HUES48 (cell line): Measurements from ENCODE around the gene HYOU1.

Experiments used
- H3K27ac ChIP-seq: one replicate; pipeline ENCODE4 v1.7.0; 2013; ENCODE audit warnings: low read depth, low read length, inconsistent platforms
- H3K27me3 ChIP-seq: 2 replicates; pipeline ENCODE4 v1.6.1; 2013; ENCODE audit warnings: mild to moderate bottlenecking, low read length; ENCODE audit not compliant: control insufficient read depth, insufficient read depth
- H3K36me3 ChIP-seq: 2 replicates; pipeline ENCODE4 v1.6.1; 2013; ENCODE audit warnings: low read length; ENCODE audit not compliant: control insufficient read depth, insufficient read depth
- H3K4me1 ChIP-seq: 2 replicates; pipeline ENCODE4 v1.6.1; 2013; ENCODE audit warnings: mild to moderate bottlenecking, low read length; ENCODE audit not compliant: control insufficient read depth, insufficient read depth
- H3K4me3 ChIP-seq: 2 replicates; pipeline ENCODE4 v1.5.1; 2013; ENCODE audit warnings: mild to moderate bottlenecking, low read depth, low read length
- H3K9ac ChIP-seq: 2 replicates; pipeline ENCODE4 v1.6.1; 2013; ENCODE audit warnings: mild to moderate bottlenecking, low read depth, low read length, moderate library complexity
- H3K9me3 ChIP-seq: 2 replicates; pipeline ENCODE4 v1.6.1; 2013; ENCODE audit warnings: low read length; ENCODE audit not compliant: control insufficient read depth, insufficient read depth

Gene HYOU1

DNA sequence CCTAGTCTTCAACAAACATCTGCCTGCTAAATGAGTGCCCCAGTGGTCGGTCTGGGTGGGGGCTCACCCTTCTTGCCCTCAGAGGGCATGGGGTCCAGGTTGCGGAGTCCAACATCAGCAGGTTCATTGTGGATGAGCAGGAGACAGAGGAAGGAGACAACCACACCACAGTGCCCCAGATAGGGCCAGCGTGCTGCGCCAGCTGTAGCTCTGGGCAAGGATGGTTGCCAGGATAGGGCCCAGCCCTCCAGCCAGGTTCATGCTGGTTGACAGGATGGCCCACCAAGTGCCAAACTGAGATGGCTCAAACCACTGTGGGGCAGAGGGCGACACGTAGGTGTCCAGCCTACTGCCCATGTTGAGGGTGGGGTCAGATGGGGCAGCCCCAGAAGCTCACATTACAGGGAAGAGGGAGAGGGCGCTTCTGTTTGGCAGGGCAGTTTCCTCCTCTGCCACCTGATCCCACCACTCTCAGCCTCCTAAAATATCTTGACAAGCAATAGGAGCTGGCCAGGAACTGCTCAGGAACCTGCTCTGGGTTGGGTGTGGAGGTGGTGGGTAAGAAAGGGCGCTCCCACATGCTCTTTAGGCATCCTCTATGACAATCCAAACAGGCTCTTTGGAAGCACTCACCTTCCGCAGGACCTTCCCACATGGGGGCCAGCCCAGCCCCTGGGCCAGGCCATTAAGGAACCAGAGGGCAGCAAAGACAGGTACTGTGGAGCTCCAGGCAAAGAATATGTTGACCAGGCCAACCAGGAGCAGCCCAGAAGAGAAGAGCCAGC lies 29.3 kb downstream of the HYOU1 start:
- H3K4me3 ChIP-seq = no peak overlapping the region
- H3K4me1 ChIP-seq = peaks cover 12% of the 10 kb centered on the region
- H3K27ac ChIP-seq = no peak overlapping the region
- no peaks in the 10 kb centered on the region for H3K27me3 ChIP-seq
- no peaks in the 10 kb centered on the region for H3K9me3 ChIP-seq
- peaks cover 64% of the 10 kb centered on the region for H3K36me3 ChIP-seq
- no peak overlapping the region for H3K9ac ChIP-seq

- Histone ChIP-seq H3K27ac (no peak overlapping the region), H3K9me3 (no peaks in the 10 kb centered on the region), H3K27me3 (no peaks in the 10 kb centered on the region), H3K36me3 (peaks cover 71% of the 10 kb centered on the region), H3K9ac (no peak overlapping the region), H3K4me3 (no peak overlapping the region), H3K4me1 (peaks cover 12% of the 10 kb centered on the region)
Observed at GRCh38 chr11:119026970-119027369, 30.0 kb downstream of the HYOU1 start.

DNA sequence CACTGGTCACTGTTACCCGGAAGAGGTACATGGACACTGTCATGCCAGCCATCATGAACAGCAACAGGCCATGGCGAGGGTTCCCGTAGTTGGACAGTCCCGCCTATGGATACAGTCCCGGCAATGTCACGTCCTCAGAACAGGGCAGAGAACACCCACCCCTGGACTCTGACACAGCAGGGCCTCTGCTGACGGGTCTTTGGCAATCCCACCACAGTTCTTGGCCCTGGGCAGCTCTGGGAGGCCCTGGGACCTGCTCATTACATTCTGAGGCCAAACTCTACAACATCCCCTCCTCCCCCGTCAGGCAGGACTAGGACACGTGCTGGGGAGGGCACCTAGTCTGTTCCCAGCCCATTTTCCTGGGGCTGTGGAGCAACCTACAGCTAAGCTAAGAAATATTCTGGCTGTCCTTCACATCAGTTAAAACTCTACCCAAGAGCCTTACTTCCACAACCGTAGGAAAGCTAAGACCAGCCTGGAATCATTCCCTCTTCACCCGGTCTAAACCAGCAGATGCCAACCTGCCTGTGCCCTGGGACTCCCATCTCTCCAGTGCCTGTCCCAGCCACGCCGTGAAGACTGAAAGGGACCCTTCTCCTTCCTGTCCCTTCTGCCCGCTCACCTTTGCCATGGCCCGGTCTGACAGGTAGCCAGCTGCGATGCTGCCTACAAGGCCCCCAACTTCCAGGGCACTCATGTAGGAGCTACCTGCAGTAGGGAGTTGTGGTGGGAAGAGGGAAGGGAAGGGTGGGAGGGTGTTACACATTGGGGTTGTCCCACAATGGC lies 30.8 kb downstream of the HYOU1 start:
- Histone ChIP-seq H3K4me1 (peaks cover 12% of the 10 kb centered on the region), H3K36me3 (peaks cover 79% of the 10 kb centered on the region), H3K27me3 (no peaks in the 10 kb centered on the region), H3K9me3 (no peaks in the 10 kb centered on the region), H3K27ac (no peak overlapping the region), H3K9ac (no peak overlapping the region), H3K4me3 (no peak overlapping the region)

DNA sequence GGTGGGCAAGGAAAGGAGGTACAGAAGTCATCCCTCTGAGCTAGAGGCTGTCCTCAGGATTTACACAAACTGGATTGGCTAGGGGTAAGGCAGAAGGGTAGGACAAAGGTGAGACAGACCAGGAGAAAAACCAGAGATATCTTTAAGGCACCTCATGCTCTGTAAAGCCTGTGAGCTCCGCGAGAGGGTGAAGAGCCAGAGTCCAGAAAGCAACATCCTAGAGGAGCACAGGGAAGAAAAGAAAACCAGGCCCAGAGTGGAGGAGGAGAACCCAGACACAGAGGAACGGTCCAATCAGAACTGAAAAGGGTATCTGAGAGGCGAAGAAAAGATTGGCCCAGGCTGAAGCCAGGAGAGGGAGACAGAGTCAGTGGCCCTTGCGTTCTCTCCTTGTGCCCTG lies 31.5 kb downstream of the HYOU1 start:
- Histone ChIP-seq H3K36me3 (peaks cover 81% of the 10 kb centered on the region), H3K27me3 (no peaks in the 10 kb centered on the region), H3K9ac (no peak overlapping the region), H3K9me3 (no peaks in the 10 kb centered on the region), H3K4me1 (peaks cover 12% of the 10 kb centered on the region), H3K27ac (no peak overlapping the region), H3K4me3 (no peak overlapping the region)

GRCh38 chr11:119025099-119025473 lies 31.9 kb downstream of the HYOU1 start:
- H3K4me1 ChIP-seq = peaks cover 12% of the 10 kb centered on the region
- peaks cover 83% of the 10 kb centered on the region for H3K36me3 ChIP-seq
- no peaks in the 10 kb centered on the region for H3K27me3 ChIP-seq
- no peak overlapping the region for H3K9ac ChIP-seq
- no peaks in the 10 kb centered on the region for H3K9me3 ChIP-seq
- H3K4me3 ChIP-seq = no peak overlapping the region
- no peak overlapping the region for H3K27ac ChIP-seq

DNA sequence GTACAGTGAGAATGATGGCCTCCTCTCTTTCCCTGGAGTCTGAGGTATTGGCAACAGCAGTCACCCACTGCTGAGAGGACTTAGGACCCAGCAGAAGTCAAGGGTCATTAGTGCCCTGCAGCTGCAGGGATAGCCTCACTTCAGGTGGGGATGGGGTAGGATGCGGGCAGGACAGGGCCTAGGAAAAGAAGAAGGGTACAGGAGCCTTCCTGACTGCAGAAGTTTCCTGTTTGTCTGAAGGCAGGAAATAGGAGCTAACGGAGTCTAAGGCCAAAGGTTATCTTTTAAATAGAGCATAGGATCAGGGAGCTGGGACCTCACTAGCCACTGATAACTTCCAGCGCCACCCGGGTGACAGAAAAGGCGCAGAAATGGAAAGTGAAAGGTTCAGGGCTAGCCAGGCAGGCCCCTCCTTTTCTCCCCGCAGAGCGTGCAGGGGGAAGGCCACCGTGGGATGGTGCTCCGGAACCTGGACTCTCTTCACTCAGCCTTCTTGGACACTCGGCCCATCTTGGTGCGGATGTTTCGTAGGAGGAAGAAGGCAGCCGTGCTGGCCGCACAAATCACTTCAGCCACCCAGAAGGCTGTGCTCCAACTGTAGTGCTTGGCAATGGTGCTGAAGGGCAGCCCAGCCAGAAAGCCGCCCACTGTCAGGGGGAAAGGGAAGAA lies 32.4 kb downstream of the HYOU1 start:
- Histone ChIP-seq H3K27me3 (no peaks in the 10 kb centered on the region), H3K36me3 (peaks cover 86% of the 10 kb centered on the region), H3K9ac (no peak overlapping the region), H3K4me1 (peaks cover 12% of the 10 kb centered on the region), H3K9me3 (no peaks in the 10 kb centered on the region), H3K4me3 (no peak overlapping the region), H3K27ac (no peak overlapping the region)

GRCh38 chr11:119023741-119024140 lies 33.3 kb downstream of the HYOU1 start:
- H3K9me3 ChIP-seq = no peaks in the 10 kb centered on the region
- peaks cover 80% of the 10 kb centered on the region for H3K36me3 ChIP-seq
- H3K4me1 ChIP-seq = peaks cover 4% of the 10 kb centered on the region
- H3K4me3 ChIP-seq = no peak overlapping the region
- H3K27me3 ChIP-seq = no peaks in the 10 kb centered on the region
- H3K27ac ChIP-seq = no peak overlapping the region
- no peak overlapping the region for H3K9ac ChIP-seq

DNA sequence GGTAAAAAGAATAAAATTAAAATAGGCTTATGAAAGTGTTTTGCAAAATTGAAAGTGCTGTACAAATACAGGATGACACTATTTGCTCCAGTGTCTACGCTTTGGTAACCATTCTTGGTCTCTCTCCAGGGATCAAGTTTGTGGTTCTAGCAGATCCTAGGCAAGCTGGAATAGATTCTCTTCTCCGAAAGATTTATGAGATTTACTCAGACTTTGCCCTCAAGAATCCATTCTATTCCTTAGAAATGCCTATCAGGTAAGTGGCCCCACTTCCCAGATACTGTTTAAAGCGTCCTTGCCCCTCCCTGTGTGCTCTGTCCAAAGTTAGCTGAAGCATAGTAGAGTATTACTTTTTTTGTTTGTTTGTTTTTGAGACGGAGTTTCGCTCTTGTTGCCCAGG lies 35.4 kb downstream of the HYOU1 start:
- peaks cover 8% of the 10 kb centered on the region; the same call in 1 of the 2 replicates for H3K4me1 ChIP-seq
- H3K27ac ChIP-seq = no peak overlapping the region
- no peak overlapping the region for H3K9ac ChIP-seq
- H3K9me3 ChIP-seq = no peaks in the 10 kb centered on the region
- H3K4me3 ChIP-seq = no peak overlapping the region
- H3K27me3 ChIP-seq = no peaks in the 10 kb centered on the region
- peaks cover 69% of the 10 kb centered on the region for H3K36me3 ChIP-seq

DNA sequence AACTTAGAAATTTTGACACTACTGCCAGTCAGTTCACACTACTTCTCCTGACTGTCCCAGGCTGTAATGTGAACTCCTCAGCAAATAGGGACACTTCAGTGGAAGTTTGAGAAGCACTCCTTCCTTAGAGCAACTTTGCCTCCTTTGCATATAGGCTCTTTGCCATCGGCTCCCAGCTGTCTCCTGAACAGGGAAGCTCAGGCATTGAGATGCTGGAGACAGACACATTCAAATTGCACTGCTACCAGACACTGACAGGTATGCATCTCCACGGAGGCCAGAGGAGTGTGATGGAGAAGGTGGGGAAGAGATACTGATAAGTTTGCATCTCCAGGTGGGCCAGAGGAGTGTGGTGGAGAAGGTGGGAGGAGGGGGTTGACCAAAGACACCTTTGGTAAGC lies 37.0 kb downstream of the HYOU1 start:
- Histone ChIP-seq H3K4me3 (peak overlapping the region; percentile 98), H3K4me1 (peaks cover 8% of the 10 kb centered on the region; the same call in 1 of the 2 replicates), H3K27me3 (no peaks in the 10 kb centered on the region), H3K9ac (no peak overlapping the region), H3K27ac (no peak overlapping the region), H3K9me3 (no peaks in the 10 kb centered on the region), H3K36me3 (peaks cover 69% of the 10 kb centered on the region)

DNA sequence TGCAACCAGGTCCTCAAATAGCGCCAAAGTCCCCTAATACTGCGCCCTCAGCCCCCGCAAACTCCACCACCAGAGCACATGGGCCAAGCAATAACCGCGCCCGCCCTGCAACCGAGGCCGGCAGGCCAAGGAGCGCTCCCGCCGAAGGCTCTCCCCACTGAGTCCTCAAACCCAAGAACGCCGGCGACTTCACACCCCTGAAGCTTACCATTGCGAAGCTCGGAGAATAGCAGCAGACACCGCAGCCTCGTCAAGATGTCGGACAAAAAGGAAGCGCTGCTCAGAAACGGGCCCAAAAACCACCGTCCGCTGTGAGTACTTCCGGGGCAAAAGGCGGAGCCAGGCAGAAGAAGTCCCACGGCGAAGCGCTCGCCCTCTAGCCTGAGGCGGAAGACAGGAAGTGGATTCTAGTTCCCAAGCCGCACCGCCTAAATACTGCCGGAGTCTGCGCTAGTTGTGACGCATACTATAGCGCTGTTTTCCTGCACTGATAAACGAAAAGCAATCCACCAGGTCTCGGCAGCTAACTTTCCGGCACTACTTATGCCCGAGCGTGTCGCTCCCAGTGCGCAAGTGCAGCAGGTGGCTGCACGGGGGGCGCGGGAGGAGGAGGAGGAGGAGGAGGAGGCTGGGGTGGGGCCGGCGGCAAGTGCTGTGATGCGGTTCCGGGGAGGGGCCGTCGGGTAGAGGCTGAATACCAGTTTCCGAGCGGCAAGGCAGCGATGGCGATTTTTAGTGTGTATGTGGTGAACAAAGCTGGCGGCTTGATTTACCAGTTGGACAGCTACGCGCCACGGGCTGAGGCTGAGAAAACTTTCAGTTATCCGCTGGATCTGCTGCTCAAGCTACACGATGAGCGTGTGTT lies 38.7 kb downstream of the HYOU1 start, which contains the start of the genes RPS25 and TRAPPC4:
Gene RPS25 (minus strand): TSS at position 270 of the 865 bp plus-strand sequence. CDS start 59 bp downstream, at position 211.
Gene TRAPPC4 (plus strand): TSS at position 693 of the 865 bp plus-strand sequence. CDS start 30 bp downstream, at position 723.
- peak within 1 kb of the TSS; percentile 98 for H3K27ac ChIP-seq
- H3K9ac ChIP-seq = peak within 1 kb of the TSS; percentile 94
- no peaks in the 10 kb centered on the region for H3K27me3 ChIP-seq
- peaks cover 8% of the 10 kb centered on the region; the same call in 1 of the 2 replicates for H3K4me1 ChIP-seq
- peaks cover 67% of the 10 kb centered on the region for H3K36me3 ChIP-seq
- H3K9me3 ChIP-seq = no peaks in the 10 kb centered on the region
- H3K4me3 ChIP-seq = peak within 1 kb of the TSS; percentile 98
